NCI-H226 (cell line): ENCODE measurements around the gene FAM131C.
"Not testable (repeated sequence)": the region's sequence is repeated elsewhere in the genome, so short reads cannot be mapped to it uniquely, and the experiment has no call there.

Experiments used
- DNase-seq: peaks from one replicate; pipeline ENCODE4 v3.0.0-alpha.2; 2015

Gene FAM131C

GRCh38 chr1:16056521-16056912, 16.9 kb downstream of the FAM131C start:
- DNase-seq, result not testable (repeated sequence)

GRCh38 chr1:16055613-16056520, 17.6 kb downstream of the FAM131C start:
- DNase-seq, result peak; percentile 70

GRCh38 chr1:16054598-16055540, 18.6 kb downstream of the FAM131C start:
- DNase-seq, result no peak

GRCh38 chr1:16053781-16054502, 19.5 kb downstream of the FAM131C start:
- no peak for DNase-seq

- DNase-seq, result not testable (repeated sequence)
Observed at GRCh38 chr1:16051949-16052348, 21.5 kb downstream of the FAM131C start.

GRCh38 chr1:16051039-16051438, 22.4 kb downstream of the FAM131C start:
- DNase-seq, result no peak

GRCh38 chr1:16050328-16050727, 23.1 kb downstream of the FAM131C start:
- DNase-seq, result no peak

- peak; percentile 34 for DNase-seq
Observed at GRCh38 chr1:16048573-16049189, 24.8 kb downstream of the FAM131C start.

GRCh38 chr1:16047791-16048475, 25.5 kb downstream of the FAM131C start:
- DNase-seq, result no peak

- DNase-seq, result peak; percentile 21
Observed at GRCh38 chr1:16046842-16047241, 26.6 kb downstream of the FAM131C start.

GRCh38 chr1:16043950-16044349, 29.5 kb downstream of the FAM131C start:
- no peak for DNase-seq

- no peak for DNase-seq
Observed at GRCh38 chr1:16043521-16043920, 29.9 kb downstream of the FAM131C start, which contains the start of gene CLCNKB. Gene CLCNKB, plus strand, starts transcription at chr1:16043782. Its CDS starts 711 bp downstream, at chr1:16044493.

- DNase-seq, result not testable (repeated sequence)
Observed at GRCh38 chr1:16042654-16043053, 30.8 kb downstream of the FAM131C start.

- DNase-seq, result no peak
Observed at GRCh38 chr1:16042096-16042495, 31.4 kb downstream of the FAM131C start.

GRCh38 chr1:16041200-16041599, 32.3 kb downstream of the FAM131C start:
- no peak for DNase-seq

- DNase-seq, result not testable (repeated sequence)
Observed at GRCh38 chr1:16039871-16040270, 33.6 kb downstream of the FAM131C start.

- peak; percentile 87 for DNase-seq
Observed at GRCh38 chr1:16038620-16038912, 34.9 kb downstream of the FAM131C start.

- not testable (repeated sequence) for DNase-seq
Observed at GRCh38 chr1:16036461-16036860, 37.0 kb downstream of the FAM131C start.

GRCh38 chr1:16033103-16033632, 40.3 kb downstream of the FAM131C start:
- not testable (repeated sequence) for DNase-seq

GRCh38 chr1:16032388-16033102, 40.9 kb downstream of the FAM131C start:
- DNase-seq, result peak; percentile 62

GRCh38 chr1:16031551-16031950, 41.9 kb downstream of the FAM131C start:
- no peak for DNase-seq
